HG03558 (cell line): ENCODE results near the gene NOS1AP.

ENCODE experiments used
- ATAC-seq: cut with Tn5 transposase; IDR thresholded peaks from one replicate; pipeline ENCODE4 v1.9.1; 2021; ENCODE audit warnings: moderate number of reproducible peaks; ENCODE audit not compliant: unreplicated experiment; ENCODE audit errors: extremely low read depth

The NOS1AP gene

DNA sequence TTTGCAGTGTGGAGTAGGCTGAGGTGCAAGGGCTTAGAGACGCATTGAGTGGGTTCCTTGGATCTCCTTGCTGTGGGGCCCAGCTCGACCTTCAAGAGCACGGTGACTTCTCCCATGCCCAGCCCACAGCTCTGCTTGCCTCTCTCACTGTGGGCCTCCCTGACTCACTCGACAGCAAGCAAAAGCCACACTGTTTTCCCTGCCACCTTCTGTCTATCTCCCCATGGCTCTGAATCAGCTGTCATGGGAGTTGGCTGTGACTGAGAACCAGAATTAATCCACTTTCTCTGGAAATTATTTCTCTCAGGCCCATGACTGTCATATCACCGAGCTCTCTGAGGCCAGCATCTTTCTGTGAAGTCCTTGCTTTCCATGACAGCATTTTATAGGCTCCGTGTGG is 140.7 kb downstream of the NOS1AP start:
- no peak for ATAC-seq

GRCh38 chr1:162212713-162213112 is 143.2 kb downstream of the NOS1AP start:
- no peak for ATAC-seq

- ATAC-seq: no peak
These were observed 143.9 kb downstream of the NOS1AP start for GRCh38 chr1:162213281-162213912.

DNA sequence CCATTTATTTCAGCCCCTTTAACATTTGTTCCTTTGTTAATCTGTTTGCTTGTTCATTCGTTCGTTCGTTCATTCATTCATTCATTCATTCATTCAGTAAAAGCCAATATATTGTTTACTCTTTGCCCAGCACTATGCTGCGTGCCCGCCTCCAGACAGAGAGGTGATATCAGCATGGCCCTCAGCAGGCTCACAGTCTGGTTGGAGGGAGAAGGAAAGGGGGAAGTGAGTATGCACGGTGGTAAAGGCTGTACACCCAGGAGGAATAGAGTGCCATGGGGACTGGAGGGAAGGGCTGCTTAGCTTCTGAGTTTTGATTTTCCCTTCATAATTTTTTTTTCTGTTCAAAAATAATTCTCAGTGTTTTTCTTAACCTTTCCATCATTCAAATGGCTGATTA is 144.7 kb downstream of the NOS1AP start:
- no peak for ATAC-seq

DNA sequence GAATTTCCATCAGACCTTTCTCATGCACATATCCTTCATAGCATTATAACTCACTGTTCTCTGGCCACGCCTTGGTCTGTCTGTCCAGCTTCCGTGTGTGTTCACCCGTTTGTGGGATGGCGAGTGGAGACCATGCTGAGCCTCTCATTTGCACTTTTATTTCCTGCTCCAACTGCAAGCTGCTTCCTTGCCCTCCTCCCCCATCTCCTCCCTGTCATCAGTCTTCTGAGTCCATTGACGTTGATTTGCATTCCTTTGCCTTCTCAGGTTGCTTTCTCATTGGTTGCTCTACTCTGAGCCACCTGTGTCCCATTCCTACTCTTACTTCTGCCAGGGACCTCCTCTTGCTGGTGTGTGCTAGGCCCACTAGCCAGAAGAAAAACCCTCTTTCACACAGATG is 146.4 kb downstream of the NOS1AP start:
- ATAC-seq: no peak

GRCh38 chr1:162216604-162217003 is 147.1 kb downstream of the NOS1AP start:
- ATAC-seq: no peak

DNA sequence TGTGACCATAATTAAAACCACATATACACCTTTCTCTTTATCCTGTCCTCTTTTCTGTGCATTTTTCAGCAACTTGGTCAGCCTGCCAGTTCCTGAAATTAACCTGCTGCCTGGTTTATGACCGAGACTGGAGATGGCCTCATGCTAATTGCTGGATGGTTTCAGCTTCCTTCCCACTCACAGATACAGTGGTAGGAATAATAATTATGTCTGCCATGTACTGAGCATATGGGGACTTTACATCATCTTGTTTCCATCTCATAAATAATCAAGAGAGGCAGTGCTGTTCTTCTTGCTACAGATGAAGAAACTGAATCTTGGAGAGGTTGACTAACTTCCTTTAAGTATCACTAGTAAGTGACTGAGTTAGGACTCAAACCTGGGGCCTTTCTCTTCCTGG is 148.2 kb downstream of the NOS1AP start:
- ATAC-seq: no peak

- ATAC-seq: no peak
These were observed 149.1 kb downstream of the NOS1AP start for GRCh38 chr1:162218546-162218945.

- ATAC-seq: no peak
These were observed 149.5 kb downstream of the NOS1AP start for GRCh38 chr1:162218975-162219374.

DNA sequence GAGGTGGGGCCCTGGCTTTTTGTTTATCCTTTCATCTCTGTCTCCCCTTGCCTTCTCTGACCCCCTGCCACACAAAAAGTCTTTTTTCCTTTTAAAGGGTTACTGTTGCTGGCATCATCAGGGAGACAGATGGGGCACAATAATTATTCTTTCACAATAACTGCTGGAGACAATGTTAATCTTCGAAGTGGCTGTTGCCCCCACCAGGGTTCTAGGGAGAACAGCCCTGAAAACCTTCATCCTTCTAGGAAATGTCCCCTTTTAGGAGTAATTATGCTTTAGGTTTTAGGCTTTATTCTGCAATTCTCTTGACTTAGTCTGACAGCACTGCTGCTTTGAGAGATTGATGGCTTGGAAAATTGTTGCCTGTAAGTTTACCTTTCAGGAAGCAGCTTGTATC is 150.0 kb downstream of the NOS1AP start:
- no peak for ATAC-seq

DNA sequence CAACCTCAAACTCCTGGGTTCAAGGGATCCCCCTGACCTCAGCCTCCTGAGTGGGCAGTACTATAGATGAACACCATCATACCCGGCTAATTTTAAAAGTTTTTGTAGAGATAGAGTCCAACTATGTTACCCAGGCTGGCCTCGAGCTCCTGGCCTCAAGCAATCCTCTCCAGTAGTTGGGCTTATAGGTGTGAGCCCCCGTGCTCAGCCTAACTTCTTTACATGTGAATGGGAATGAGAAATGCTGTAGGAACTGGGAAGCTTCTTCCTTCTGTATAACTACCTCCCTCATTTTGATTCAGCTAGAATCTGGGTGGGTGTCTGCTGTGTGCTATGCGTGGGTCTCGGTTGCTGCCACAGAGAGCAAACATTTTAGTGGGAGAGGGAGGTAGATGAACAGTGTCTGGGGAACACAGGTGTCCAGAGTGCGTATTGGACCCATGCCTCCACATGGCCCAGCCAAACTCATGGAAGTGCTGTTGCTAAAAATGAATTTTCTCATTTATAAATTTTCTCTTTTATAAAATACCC is 150.6 kb downstream of the NOS1AP start:
- no peak for ATAC-seq

GRCh38 chr1:162222014-162222413 is 152.5 kb downstream of the NOS1AP start:
- no peak for ATAC-seq

- ATAC-seq: no peak
These were observed 153.2 kb downstream of the NOS1AP start for GRCh38 chr1:162222730-162223129.

DNA sequence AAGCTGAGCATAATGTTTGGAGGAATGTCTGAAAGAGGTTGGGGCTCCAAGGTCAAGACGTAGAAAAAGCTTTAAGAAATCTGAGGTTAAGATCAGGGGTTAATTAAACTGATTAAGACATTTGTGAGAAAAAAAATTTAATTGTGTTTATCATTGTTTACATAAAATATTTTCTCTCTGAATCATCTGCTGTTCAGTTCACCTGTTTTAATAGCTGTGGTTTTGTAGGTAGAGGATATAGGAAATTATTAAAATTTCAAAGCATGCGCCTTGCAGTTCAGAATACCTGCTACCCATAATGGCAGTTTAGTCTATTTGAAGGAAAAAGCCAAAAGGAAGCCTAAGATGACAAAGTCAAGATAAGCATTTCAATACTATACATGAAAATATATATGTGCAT is 154.0 kb downstream of the NOS1AP start:
- ATAC-seq: no peak

DNA sequence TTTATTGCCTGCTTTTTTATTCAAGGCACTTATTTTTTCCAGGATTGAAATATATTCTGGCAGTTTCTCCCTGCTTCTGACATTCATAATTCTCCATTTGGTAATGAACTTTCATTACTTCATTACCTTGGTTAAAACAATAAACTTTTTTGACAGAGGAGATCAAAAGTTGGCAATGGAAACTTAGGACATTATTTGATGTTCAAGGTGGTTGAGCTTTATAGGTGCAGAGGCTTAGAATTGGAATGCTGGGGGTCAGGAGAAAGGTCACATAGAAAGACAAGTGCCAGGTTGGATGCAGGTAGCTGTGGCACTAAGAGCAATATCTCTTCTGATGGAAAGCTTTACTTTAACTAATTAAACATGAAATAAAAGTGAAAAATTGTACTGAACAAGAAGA is 154.8 kb downstream of the NOS1AP start:
- no peak for ATAC-seq

GRCh38 chr1:162228586-162228985 is 159.1 kb downstream of the NOS1AP start:
- no peak for ATAC-seq

DNA sequence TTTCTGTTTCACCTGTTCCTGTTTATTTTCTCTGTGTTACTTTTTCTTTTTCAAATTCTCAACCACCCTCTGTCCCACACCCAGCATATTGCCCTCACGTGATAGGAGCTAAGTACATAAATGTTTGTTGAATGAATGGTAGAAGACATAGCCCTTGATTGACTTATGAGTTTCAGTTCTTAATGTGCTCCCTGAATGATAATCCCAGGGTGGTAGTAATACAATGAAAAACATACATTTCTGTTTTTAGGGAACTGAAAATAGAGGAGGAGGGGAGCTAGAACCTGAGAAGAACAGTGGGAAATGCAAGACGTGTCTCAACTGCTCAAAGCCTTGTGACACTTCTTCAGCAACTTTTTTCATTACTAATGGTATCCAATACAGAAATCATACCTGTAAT is 160.1 kb downstream of the NOS1AP start:
- no peak for ATAC-seq

- ATAC-seq: no peak
These were observed 160.6 kb downstream of the NOS1AP start for GRCh38 chr1:162230096-162230495.

GRCh38 chr1:162230517-162230916 is 161.0 kb downstream of the NOS1AP start:
- no peak for ATAC-seq

DNA sequence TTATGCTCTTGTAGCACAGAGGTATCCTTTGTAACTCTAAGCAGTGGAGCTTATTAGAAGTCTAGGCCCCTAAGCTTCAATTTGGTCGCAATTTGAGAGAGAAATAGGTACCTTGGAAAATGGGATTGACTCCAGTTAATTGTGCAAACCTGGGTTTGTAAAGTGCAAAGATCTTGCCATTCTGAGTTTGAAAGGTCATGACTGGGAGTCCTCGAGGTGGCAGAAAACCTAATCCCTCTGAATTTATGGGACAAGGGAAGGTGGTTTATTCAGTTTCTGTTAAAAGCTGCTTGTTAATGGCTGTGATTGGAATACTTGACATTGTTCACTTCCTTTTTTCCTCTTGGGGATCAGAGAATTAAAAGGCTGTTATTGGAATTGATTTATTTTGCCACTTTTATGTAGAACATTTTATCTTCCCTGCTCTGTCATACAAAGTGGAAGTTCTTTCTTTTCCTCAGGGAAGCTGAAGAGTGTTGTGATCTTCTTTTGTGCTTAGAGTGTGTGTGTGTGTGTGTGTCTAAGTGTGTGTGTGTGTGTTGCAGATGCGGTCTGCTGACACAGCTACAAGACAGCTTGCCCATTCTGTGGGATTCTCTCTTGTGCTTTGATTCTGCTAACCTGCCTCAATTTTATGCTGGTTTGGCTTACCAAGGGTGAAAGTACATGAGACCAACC is 162.7 kb downstream of the NOS1AP start:
- no peak for ATAC-seq

DNA sequence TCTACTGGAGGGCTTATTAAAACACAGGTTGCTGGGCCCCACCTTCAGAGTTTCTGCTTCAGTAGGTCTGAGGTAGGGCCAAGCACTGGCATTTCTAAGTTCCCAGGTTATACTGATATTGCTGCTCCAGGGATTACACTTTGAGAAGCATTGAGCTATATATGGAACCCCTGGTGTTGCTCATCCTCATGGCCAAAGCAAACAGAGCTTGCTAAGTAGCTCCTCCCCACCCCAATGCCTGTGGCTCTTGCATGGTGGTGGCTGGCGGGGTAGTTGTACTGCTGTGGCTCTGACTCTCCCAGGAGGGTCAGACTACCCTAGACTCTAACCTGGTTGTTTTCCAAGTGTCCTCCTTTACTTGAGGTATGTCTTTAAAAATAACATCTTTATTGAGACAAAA is 163.6 kb downstream of the NOS1AP start:
- no peak for ATAC-seq

DNA sequence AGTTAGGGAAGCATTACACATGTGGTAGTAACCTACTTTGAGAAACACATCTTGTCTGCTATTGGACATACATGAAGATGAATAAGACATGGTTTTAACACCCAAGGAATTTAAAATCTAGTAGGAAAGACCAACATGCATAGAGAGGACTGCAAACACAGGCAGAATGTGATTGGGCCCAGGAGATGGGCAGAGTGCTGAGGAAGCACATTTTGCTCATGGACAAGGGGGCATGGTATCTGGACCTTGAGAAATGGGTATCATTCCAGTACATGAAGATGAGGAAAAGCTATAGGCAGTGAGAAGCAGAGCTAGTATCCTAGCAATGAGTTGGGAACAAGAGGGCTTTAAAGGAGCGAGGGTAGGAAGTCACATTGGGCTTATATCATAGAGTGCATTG is 164.4 kb downstream of the NOS1AP start:
- no peak for ATAC-seq
